SK-N-SH (cell line): ENCODE data around the gene TLX1. TPM values are rescaled to one million over a fixed set of nuclear protein-coding genes. Genes with fewer than 3 reads are reported as not detected.

ENCODE experiments used
- CTCF ChIA-PET: fragments of 300-600, 350-600 bp; formaldehyde crosslinking; extraction: SDS; loops from one replicate; lab custom pipeline; 2021; lab: Yijun Ruan, JAX
- POLR2A ChIA-PET: fragments of 350-600 bp; sonication (Branson Sonifier 250); formaldehyde crosslinking; extraction: SDS; loops from one replicate; lab custom pipeline; 2020; ENCODE audit warnings: antibody characterized with exemption, inconsistent platforms; lab: Yijun Ruan, JAX
- DNase-seq: peaks from one replicate; pipeline ENCODE4 v3.0.0; 2012
- H2AFZ ChIP-seq: fragments of 200-600 bp; sonication (generic); 2 replicates; pipeline ENCODE4 v1.8.1; 2016; ENCODE audit warnings: antibody characterized with exemption, mild to moderate bottlenecking, low read depth
- H3F3A ChIP-seq: fragments of 200-600 bp; sonication (generic); replicated peaks from 2 replicates; pipeline ENCODE3; 2016; ENCODE audit warnings: antibody characterized with exemption, mild to moderate bottlenecking; ENCODE audit not compliant: insufficient read depth
- H3K27ac ChIP-seq, 2 experiments: fragments of 200-500 bp in 1 of 2; fragments of 200-600 bp in 1 of 2; sonication (Bioruptor generic) in 1 of 2; sonication (generic), shearing (Covaris generic) in 1 of 2; 2 replicates each; pipeline versions ENCODE4 v1.5.1 to v1.6.1; 2014 to 2016; ENCODE audit warnings: low read depth in 2 of 2, inconsistent platforms in 1 of 2, low read length in 1 of 2, mild to moderate bottlenecking in 1 of 2, mixed read lengths in 1 of 2
- H3K27me3 ChIP-seq: fragments of 200-600 bp; sonication (generic), shearing (Covaris generic); 2 replicates; pipeline ENCODE4 v1.6.1; 2016; ENCODE audit warnings: mixed run types; ENCODE audit not compliant: insufficient read depth
- H3K36me3 ChIP-seq, 2 experiments: fragments of 200-500 bp in 1 of 2; fragments of 200-600 bp in 1 of 2; sonication (Bioruptor generic) in 1 of 2; sonication (generic) in 1 of 2; replicated peaks in 1 of 2; 2 replicates each; pipeline versions ENCODE3 to v1.5.1; 2014 to 2016; ENCODE audit warnings: low read length in 1 of 2, mild to moderate bottlenecking in 1 of 2; ENCODE audit not compliant: insufficient read depth in 2 of 2, control insufficient read depth in 1 of 2
- H3K4me1 ChIP-seq, 2 experiments: fragments of 200-500 bp in 1 of 2; fragments of 200-600 bp in 1 of 2; sonication (Bioruptor generic) in 1 of 2; sonication (generic), shearing (Covaris generic) in 1 of 2; 2 replicates each; pipeline versions ENCODE4 v1.5.1 to v1.6.1; 2014 to 2016; ENCODE audit warnings: low read depth in 1 of 2, low read length in 1 of 2, mixed run types in 1 of 2; ENCODE audit not compliant: insufficient read depth in 2 of 2, control insufficient read depth in 1 of 2
- H3K4me2 ChIP-seq: fragments of 200-600 bp; sonication (generic), shearing (Covaris generic); 2 replicates; pipeline ENCODE4 v1.6.1; 2017; ENCODE audit warnings: mixed run types
- H3K4me3 ChIP-seq, 2 experiments: fragments of 200-500 bp in 1 of 2; fragments of 200-600 bp in 1 of 2; sonication (Bioruptor generic) in 1 of 2; sonication (generic), shearing (Covaris generic) in 1 of 2; 2 replicates each; pipeline versions ENCODE4 v1.5.1 to v1.8.1; 2014 to 2016; ENCODE audit warnings: low read depth in 2 of 2, inconsistent platforms in 1 of 2, low read length in 1 of 2, mild to moderate bottlenecking in 1 of 2, mixed read lengths in 1 of 2, moderate library complexity in 1 of 2
- H3K79me2 ChIP-seq: fragments of 200-600 bp; sonication (generic); 2 replicates; pipeline ENCODE4 v1.8.1; 2017; ENCODE audit warnings: mild to moderate bottlenecking; ENCODE audit not compliant: insufficient read depth
- H3K9ac ChIP-seq: fragments of 200-600 bp; sonication (generic); 2 replicates; pipeline ENCODE4 v1.6.1; 2017; ENCODE audit warnings: mixed run types
- H3K9me2 ChIP-seq: fragments of 200-600 bp; sonication (generic); 2 replicates; pipeline ENCODE4 v1.6.1; 2017; ENCODE audit warnings: mixed run types
- H3K9me3 ChIP-seq: fragments of 200-600 bp; sonication (generic); 2 replicates; pipeline ENCODE4 v1.6.1; 2017; ENCODE audit warnings: mixed run types, mild to moderate bottlenecking, moderate library complexity
- H4K20me1 ChIP-seq: fragments of 200-600 bp; sonication (generic); 2 replicates; pipeline ENCODE4 v1.6.1; 2017; ENCODE audit warnings: mild to moderate bottlenecking, mixed run types; ENCODE audit not compliant: insufficient read depth
- EZH2phosphoT487 ChIP-seq: fragments of 200-600 bp; sonication (generic); IDR thresholded peaks from 2 replicates; pipeline ENCODE4 v1.6.1; 2017; ENCODE audit warnings: low read depth, mixed run types, mild to moderate bottlenecking, antibody characterized with exemption, moderate library complexity, borderline replicate concordance
- GABPA ChIP-seq: IDR thresholded peaks from 2 replicates; pipeline ENCODE4 v1.4.0; 2012; ENCODE audit warnings: low read depth, mild to moderate bottlenecking
- JUND ChIP-seq: IDR thresholded peaks from 2 replicates; pipeline ENCODE4 v1.4.0; 2012
- MEF2A ChIP-seq: IDR thresholded peaks from 2 replicates; pipeline ENCODE4 v1.4.0; 2012; ENCODE audit warnings: low read depth, borderline replicate concordance
- POLR2AphosphoS5 ChIP-seq: IDR thresholded peaks from 2 replicates; pipeline ENCODE4 v1.6.1; 2012; ENCODE audit warnings: low read depth, low read length
- RCOR1 ChIP-seq: fragments of 150-350 bp; IDR thresholded peaks from 2 replicates; pipeline ENCODE4 v1.6.1; 2017; ENCODE audit warnings: antibody characterized with exemption, low read length
- RXRA ChIP-seq: IDR thresholded peaks from 2 replicates; pipeline ENCODE4 v1.4.0; 2012; ENCODE audit warnings: low read depth, mild to moderate bottlenecking, borderline replicate concordance
- SMC3 ChIP-seq: IDR thresholded peaks from 2 replicates; pipeline ENCODE4 v1.6.1; 2012; ENCODE audit warnings: low read depth, low read length, improper control_type of control experiment
- TCF12 ChIP-seq: IDR thresholded peaks from 2 replicates; pipeline ENCODE4 v1.4.0; 2012
- USF1 ChIP-seq: IDR thresholded peaks from 2 replicates; pipeline ENCODE4 v1.4.0; 2012; ENCODE audit warnings: low read depth, borderline replicate concordance
- YY1 ChIP-seq: IDR thresholded peaks from 2 replicates; pipeline ENCODE4 v1.4.0; 2012; ENCODE audit warnings: low read depth, mild to moderate bottlenecking
- ZBTB33 ChIP-seq: IDR thresholded peaks from 2 replicates; pipeline ENCODE4 v1.4.0; 2012; ENCODE audit warnings: low read depth, borderline replicate concordance
- WGBS: methylation state at CpG from one replicate; pipeline ENCODE4 v1.1.6; 2017; ENCODE audit warnings: low lambda C conversion rate; 5-methylcytosine and 5-hydroxymethylcytosine counted together
- polyA plus RNA-seq, 3 experiments: library from polyadenylated mRNA; depleted of rRNA; stranded (reverse); fragments of >200 nt; gene quantifications; 2 replicates each; pipeline ENCODE4 v1.2.3, GENCODE V29; 2012
- TF ChIP-seq, protein P1 (sequence below): fragments of 150-350 bp; IDR thresholded peaks from 2 replicates; pipeline ENCODE4 v1.6.1; 2017; ENCODE audit warnings: antibody characterized with exemption, low read length, low read depth, borderline replicate concordance
- TF ChIP-seq, protein P2 (sequence below): IDR thresholded peaks from 2 replicates; pipeline ENCODE4 v1.6.1; 2012; ENCODE audit warnings: mild to moderate bottlenecking, low read depth, low read length, moderate library complexity
- TF ChIP-seq, protein P3 (sequence below): fragments of 200-600 bp; sonication (generic); IDR thresholded peaks from 2 replicates; pipeline ENCODE4 v1.6.1; 2017; ENCODE audit warnings: antibody characterized with exemption, mild to moderate bottlenecking, moderate library complexity

TLX1 gene
- polyA plus RNA-seq, 1 of the 3 experiments (the other 2 are of a cell fraction), result not detected

DNA sequence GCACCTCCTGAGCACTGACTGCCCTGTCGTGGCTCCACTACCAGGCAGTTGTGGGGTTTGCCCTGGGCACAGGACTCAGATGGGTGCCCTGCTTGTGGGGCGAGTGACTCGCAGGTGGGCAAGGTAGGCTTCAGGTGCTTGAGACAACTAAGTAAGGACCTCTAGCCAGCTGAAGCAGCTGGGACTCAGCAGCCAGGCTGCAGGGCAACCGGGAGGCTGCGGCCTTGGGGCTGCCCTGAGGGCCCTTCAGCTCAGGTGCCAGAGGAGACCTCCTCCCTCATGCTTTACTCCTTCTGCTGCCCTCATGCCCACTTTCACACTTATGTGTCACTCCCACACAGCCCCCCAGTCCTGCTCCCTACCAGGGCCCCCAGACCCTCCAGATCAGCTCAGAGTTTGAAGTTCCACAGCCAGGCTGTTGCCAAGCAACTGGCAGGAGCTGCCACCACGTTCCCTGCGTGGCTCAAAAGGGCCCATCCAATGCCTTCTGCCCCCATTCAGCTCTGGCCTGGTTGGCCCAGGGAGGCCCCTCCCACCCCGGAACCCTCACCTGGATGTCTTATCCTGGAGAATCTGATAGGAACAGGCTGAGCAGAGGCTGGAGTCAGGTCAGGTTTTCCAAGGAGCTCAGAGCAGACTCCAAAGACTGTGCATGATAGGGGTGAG, 10.0 kb downstream of the TLX1 start:
- Histone ChIP-seq H3K4me2 (no peak overlapping the region), H3K27me3 (peaks cover 18% of the 10 kb centered on the region), H3K9ac (no peak overlapping the region), H3K4me3 (no peak overlapping the region), H4K20me1 (no peaks in the 10 kb centered on the region), H3K9me2 (no peaks in the 10 kb centered on the region), H3K4me1 (no peaks in the 10 kb centered on the region; a peak in 1 of 4 replicates), H3K9me3 (no peaks in the 10 kb centered on the region), H2AFZ (no peak overlapping the region), H3K27ac (no peak overlapping the region), H3F3A (no peaks in the 10 kb centered on the region), H3K79me2 (no peaks in the 10 kb centered on the region), H3K36me3 (no peaks in the 10 kb centered on the region)
- ChIA-PET POLR2A (interaction anchor here (1.0 to 1.7 kb wide), 3 partner anchors 45 to 99 kb away, joined by 4 to 10 read pairs (median 5); no protein-coding TSS in a partner anchor), CTCF (interaction anchor here (1.0 to 21.6 kb wide), 25 partner anchors 9 to 428 kb away, joined by 3 to 972 read pairs (median 15); partner anchors contain the start of genes KAZALD1 and TLX1)
- DNase-seq, result no peak
- 75% methylated on average over 8 of the region's 8 CpGs for WGBS
- TF ChIP-seq RCOR1 (no peak), JUND (no peak), USF1 (no peak), ZBTB33 (no peak), YY1 (no peak), POLR2AphosphoS5 (no peak), GABPA (no peak), MEF2A (no peak), SMC3 (no peak), RXRA (no peak), TCF12 (no peak), EZH2phosphoT487 (no peak)
- TF ChIP-seq, protein P1, sequence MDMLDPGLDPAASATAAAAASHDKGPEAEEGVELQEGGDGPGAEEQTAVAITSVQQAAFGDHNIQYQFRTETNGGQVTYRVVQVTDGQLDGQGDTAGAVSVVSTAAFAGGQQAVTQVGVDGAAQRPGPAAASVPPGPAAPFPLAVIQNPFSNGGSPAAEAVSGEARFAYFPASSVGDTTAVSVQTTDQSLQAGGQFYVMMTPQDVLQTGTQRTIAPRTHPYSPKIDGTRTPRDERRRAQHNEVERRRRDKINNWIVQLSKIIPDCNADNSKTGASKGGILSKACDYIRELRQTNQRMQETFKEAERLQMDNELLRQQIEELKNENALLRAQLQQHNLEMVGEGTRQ, result no peak
- TF ChIP-seq, protein P2, sequence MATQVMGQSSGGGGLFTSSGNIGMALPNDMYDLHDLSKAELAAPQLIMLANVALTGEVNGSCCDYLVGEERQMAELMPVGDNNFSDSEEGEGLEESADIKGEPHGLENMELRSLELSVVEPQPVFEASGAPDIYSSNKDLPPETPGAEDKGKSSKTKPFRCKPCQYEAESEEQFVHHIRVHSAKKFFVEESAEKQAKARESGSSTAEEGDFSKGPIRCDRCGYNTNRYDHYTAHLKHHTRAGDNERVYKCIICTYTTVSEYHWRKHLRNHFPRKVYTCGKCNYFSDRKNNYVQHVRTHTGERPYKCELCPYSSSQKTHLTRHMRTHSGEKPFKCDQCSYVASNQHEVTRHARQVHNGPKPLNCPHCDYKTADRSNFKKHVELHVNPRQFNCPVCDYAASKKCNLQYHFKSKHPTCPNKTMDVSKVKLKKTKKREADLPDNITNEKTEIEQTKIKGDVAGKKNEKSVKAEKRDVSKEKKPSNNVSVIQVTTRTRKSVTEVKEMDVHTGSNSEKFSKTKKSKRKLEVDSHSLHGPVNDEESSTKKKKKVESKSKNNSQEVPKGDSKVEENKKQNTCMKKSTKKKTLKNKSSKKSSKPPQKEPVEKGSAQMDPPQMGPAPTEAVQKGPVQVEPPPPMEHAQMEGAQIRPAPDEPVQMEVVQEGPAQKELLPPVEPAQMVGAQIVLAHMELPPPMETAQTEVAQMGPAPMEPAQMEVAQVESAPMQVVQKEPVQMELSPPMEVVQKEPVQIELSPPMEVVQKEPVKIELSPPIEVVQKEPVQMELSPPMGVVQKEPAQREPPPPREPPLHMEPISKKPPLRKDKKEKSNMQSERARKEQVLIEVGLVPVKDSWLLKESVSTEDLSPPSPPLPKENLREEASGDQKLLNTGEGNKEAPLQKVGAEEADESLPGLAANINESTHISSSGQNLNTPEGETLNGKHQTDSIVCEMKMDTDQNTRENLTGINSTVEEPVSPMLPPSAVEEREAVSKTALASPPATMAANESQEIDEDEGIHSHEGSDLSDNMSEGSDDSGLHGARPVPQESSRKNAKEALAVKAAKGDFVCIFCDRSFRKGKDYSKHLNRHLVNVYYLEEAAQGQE, result no peak
- TF ChIP-seq, protein P3, sequence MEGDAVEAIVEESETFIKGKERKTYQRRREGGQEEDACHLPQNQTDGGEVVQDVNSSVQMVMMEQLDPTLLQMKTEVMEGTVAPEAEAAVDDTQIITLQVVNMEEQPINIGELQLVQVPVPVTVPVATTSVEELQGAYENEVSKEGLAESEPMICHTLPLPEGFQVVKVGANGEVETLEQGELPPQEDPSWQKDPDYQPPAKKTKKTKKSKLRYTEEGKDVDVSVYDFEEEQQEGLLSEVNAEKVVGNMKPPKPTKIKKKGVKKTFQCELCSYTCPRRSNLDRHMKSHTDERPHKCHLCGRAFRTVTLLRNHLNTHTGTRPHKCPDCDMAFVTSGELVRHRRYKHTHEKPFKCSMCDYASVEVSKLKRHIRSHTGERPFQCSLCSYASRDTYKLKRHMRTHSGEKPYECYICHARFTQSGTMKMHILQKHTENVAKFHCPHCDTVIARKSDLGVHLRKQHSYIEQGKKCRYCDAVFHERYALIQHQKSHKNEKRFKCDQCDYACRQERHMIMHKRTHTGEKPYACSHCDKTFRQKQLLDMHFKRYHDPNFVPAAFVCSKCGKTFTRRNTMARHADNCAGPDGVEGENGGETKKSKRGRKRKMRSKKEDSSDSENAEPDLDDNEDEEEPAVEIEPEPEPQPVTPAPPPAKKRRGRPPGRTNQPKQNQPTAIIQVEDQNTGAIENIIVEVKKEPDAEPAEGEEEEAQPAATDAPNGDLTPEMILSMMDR, result no peak
